H9 (cell line): ENCODE measurements around the gene DAAM2. TPM values are rescaled to one million over a fixed set of nuclear protein-coding genes. Genes with fewer than 3 reads are reported as not detected.

ENCODE experiments used
- DNase-seq: peaks from one replicate; pipeline ENCODE4 v3.0.0-alpha.2; 2017
- H2AFZ ChIP-seq: one replicate; pipeline ENCODE4 v1.6.1; 2013; ENCODE audit warnings: mild to moderate bottlenecking, low read length, control low read depth, moderate library complexity
- H2AK5ac ChIP-seq: 2 replicates; pipeline ENCODE4 v1.6.1; 2013; ENCODE audit warnings: low read length, control low read depth, mixed read lengths; ENCODE audit not compliant: insufficient read length
- H2BK120ac ChIP-seq: one replicate; pipeline ENCODE4 v1.6.1; 2013; ENCODE audit warnings: low read depth, mild to moderate bottlenecking, low read length, control low read depth, inconsistent platforms; ENCODE audit not compliant: poor library complexity, severe bottlenecking
- H2BK12ac ChIP-seq: 2 replicates; pipeline ENCODE4 v1.6.1; 2013; ENCODE audit warnings: low read length, control low read depth, mixed read lengths, low read depth; ENCODE audit not compliant: insufficient read length
- H2BK15ac ChIP-seq: 2 replicates; pipeline ENCODE4 v1.6.1; 2013; ENCODE audit warnings: low read depth, low read length, control low read depth
- H2BK20ac ChIP-seq: one replicate; pipeline ENCODE4 v1.6.1; 2013; ENCODE audit warnings: low read depth, mild to moderate bottlenecking, low read length, control low read depth, inconsistent platforms; ENCODE audit not compliant: poor library complexity, severe bottlenecking
- H2BK5ac ChIP-seq: 2 replicates; pipeline ENCODE4 v1.6.1; 2013; ENCODE audit warnings: low read length, control low read depth, mixed read lengths; ENCODE audit not compliant: insufficient read length
- H3K14ac ChIP-seq: 2 replicates; pipeline ENCODE4 v1.6.1; 2013; ENCODE audit warnings: low read length, control low read depth; ENCODE audit not compliant: insufficient read depth
- H3K18ac ChIP-seq: 2 replicates; pipeline ENCODE4 v1.6.1; 2013; ENCODE audit warnings: low read depth, mild to moderate bottlenecking, mixed read lengths, low read length, control low read depth; ENCODE audit not compliant: insufficient read length
- H3K23ac ChIP-seq: 2 replicates; pipeline ENCODE4 v1.6.1; 2013; ENCODE audit warnings: low read length, control low read depth, mixed read lengths, low read depth; ENCODE audit not compliant: insufficient read length
- H3K23me2 ChIP-seq: 2 replicates; pipeline ENCODE4 v1.6.1; 2013; ENCODE audit warnings: low read depth, mild to moderate bottlenecking, mixed read lengths, low read length, control low read depth; ENCODE audit not compliant: insufficient read length, poor library complexity, severe bottlenecking
- H3K27ac ChIP-seq: 2 replicates; pipeline ENCODE4 v1.5.1; 2013; ENCODE audit warnings: low read length, control low read depth, mixed read lengths, low read depth; ENCODE audit not compliant: insufficient read length
- H3K27me3 ChIP-seq: 2 replicates; pipeline ENCODE4 v1.6.1; 2013; ENCODE audit warnings: low read length, control low read depth, inconsistent platforms; ENCODE audit not compliant: insufficient read depth
- H3K4ac ChIP-seq: 2 replicates; pipeline ENCODE4 v1.6.1; 2013; ENCODE audit warnings: low read depth, mild to moderate bottlenecking, control low read depth, inconsistent platforms, low read length, moderate library complexity
- H3K4me1 ChIP-seq: 2 replicates; pipeline ENCODE4 v1.6.1; 2013; ENCODE audit warnings: low read length, control low read depth, inconsistent platforms; ENCODE audit not compliant: insufficient read depth
- H3K4me2 ChIP-seq: 2 replicates; pipeline ENCODE4 v1.6.1; 2013; ENCODE audit warnings: low read length, control low read depth, mixed read lengths; ENCODE audit not compliant: insufficient read length, insufficient read depth
- H3K56ac ChIP-seq: 2 replicates; pipeline ENCODE4 v1.6.1; 2013; ENCODE audit warnings: low read depth, mild to moderate bottlenecking, mixed read lengths, low read length, control low read depth; ENCODE audit not compliant: insufficient read length
- H3K79me1 ChIP-seq: 2 replicates; pipeline ENCODE4 v1.6.1; 2013; ENCODE audit warnings: low read depth, mild to moderate bottlenecking, moderate library complexity, low read length, control low read depth, inconsistent platforms; ENCODE audit not compliant: insufficient read depth, poor library complexity, severe bottlenecking
- H3K79me2 ChIP-seq: 2 replicates; pipeline ENCODE4 v1.6.1; 2013; ENCODE audit warnings: low read length, control low read depth, inconsistent platforms; ENCODE audit not compliant: insufficient read depth
- H3K9ac ChIP-seq: 2 replicates; pipeline ENCODE4 v1.6.1; 2013; ENCODE audit warnings: low read length, control low read depth, mixed read lengths; ENCODE audit not compliant: insufficient read length; ENCODE audit errors: extremely low read depth
- H3K9me3 ChIP-seq: one replicate; pipeline ENCODE4 v1.6.1; 2013; ENCODE audit warnings: low read depth, low read length, inconsistent platforms; ENCODE audit not compliant: control insufficient read depth
- H3T11ph ChIP-seq: one replicate; pipeline ENCODE4 v1.6.1; 2013; ENCODE audit warnings: mild to moderate bottlenecking, low read length, control low read depth, inconsistent platforms
- H4K20me1 ChIP-seq: one replicate; pipeline ENCODE4 v1.6.1; 2013; ENCODE audit not compliant: control insufficient read depth, insufficient read length, insufficient read depth
- H4K5ac ChIP-seq: 2 replicates; pipeline ENCODE4 v1.6.1; 2013; ENCODE audit warnings: low read depth, mild to moderate bottlenecking, mixed read lengths, low read length, control low read depth; ENCODE audit not compliant: insufficient read length
- H4K8ac ChIP-seq: replicated peaks from 2 replicates; pipeline ENCODE4 v1.6.1; 2013; ENCODE audit warnings: low read length, control low read depth, mixed read lengths, low read depth; ENCODE audit not compliant: insufficient read length
- H4K91ac ChIP-seq: 2 replicates; pipeline ENCODE4 v1.6.1; 2013; ENCODE audit warnings: low read depth, mild to moderate bottlenecking, moderate library complexity, mixed read lengths, low read length, control low read depth; ENCODE audit not compliant: insufficient read length
- H3K27ac Mint-ChIP-seq, 3 experiments: 2 replicates in 2 of 3; 3 replicates in 1 of 3; pipeline ENCODE4 v1.8.0; 2020 to 2021; ENCODE audit warnings: mixed read lengths in 3 of 3, mild to moderate bottlenecking in 1 of 3, moderate library complexity in 1 of 3
- H3K27me3 Mint-ChIP-seq: 2 replicates; pipeline ENCODE4 v1.8.0; 2021; ENCODE audit warnings: low read depth, mild to moderate bottlenecking, moderate library complexity, mixed read lengths
- H3K36me3 Mint-ChIP-seq, 3 experiments: 2 replicates in 2 of 3; 3 replicates in 1 of 3; pipeline ENCODE4 v1.8.0; 2020 to 2021; ENCODE audit warnings: low read depth in 3 of 3, mixed read lengths in 3 of 3; ENCODE audit not compliant: insufficient read depth in 1 of 3
- H3K4me1 Mint-ChIP-seq, 2 experiments: 2 replicates each; pipeline ENCODE4 v1.8.0; 2020; ENCODE audit warnings: mixed read lengths in 2 of 2
- H3K4me3 Mint-ChIP-seq, 2 experiments: 2 replicates in 1 of 2; 3 replicates in 1 of 2; pipeline ENCODE4 v1.8.0; 2020 to 2021; ENCODE audit warnings: mild to moderate bottlenecking in 2 of 2, mixed read lengths in 2 of 2, moderate library complexity in 1 of 2
- H3K9me3 Mint-ChIP-seq, 2 experiments: 2 replicates in 1 of 2; 3 replicates in 1 of 2; pipeline ENCODE4 v1.8.0; 2020; ENCODE audit warnings: mild to moderate bottlenecking in 2 of 2, mixed read lengths in 2 of 2, moderate library complexity in 1 of 2
- CTCF ChIP-seq: fragments of 200-600 bp; sonication (generic); conservative IDR thresholded peaks from 3 replicates; pipeline ENCODE4 v1.8.0; 2021; ENCODE audit warnings: antibody characterized with exemption, mild to moderate bottlenecking
- WGBS: extraction: QIAGEN DNeasy Blood & Tissue Kit; methylation state at CpG from one replicate; pipeline ENCODE4 v1.1.7; 2013; ENCODE audit warnings: missing lambda C conversion rate, low lambda C conversion rate, mixed read lengths; ENCODE audit not compliant: insufficient read length; ENCODE audit errors: extremely low coverage; 5-methylcytosine and 5-hydroxymethylcytosine counted together
- total RNA-seq: library from RNA; stranded (reverse); gene quantifications from 2 replicates; pipeline ENCODE4 v1.2.1, GENCODE V29; 2021

Gene DAAM2
- total RNA-seq, 1 experiment from 2014 or later, result 1.1 TPM

GRCh38 chr6:39908838-39909583, 116.8 kb downstream of the DAAM2 start:
- Histone ChIP-seq H2AFZ (no peak overlapping the region), H3K4me2 (no peak overlapping the region), H2BK15ac (no peak overlapping the region), H3K56ac (no peak overlapping the region), H4K20me1 (no peaks in the 10 kb centered on the region), H3K4me1 (no peaks in the 10 kb centered on the region), H3K27me3 (no peaks in the 10 kb centered on the region; the same call in 1 of the 2 replicates), H3K4ac (no peak overlapping the region), H3K9me3 (no peaks in the 10 kb centered on the region), H3K27ac (no peak overlapping the region), H2BK12ac (no peak overlapping the region), H2BK120ac (no peak overlapping the region), H4K8ac (no peak overlapping the region), H4K91ac (no peak overlapping the region), H3K18ac (no peak overlapping the region), H2BK20ac (no peak overlapping the region), H3K79me1 (no peaks in the 10 kb centered on the region), H3T11ph (no peak overlapping the region), H2AK5ac (no peak overlapping the region), H3K14ac (no peak overlapping the region), H3K23ac (no peak overlapping the region), H3K79me2 (no peaks in the 10 kb centered on the region; the same call in 1 of the 2 replicates), H2BK5ac (no peak overlapping the region), H3K9ac (no peak overlapping the region), H3K23me2 (no peaks in the 10 kb centered on the region), H4K5ac (no peak overlapping the region)
- no peak overlapping the region for H3K4me3 Mint-ChIP-seq
- no peaks in the 10 kb centered on the region for H3K27me3 Mint-ChIP-seq
- peaks cover 5 to 6% of the 10 kb centered on the region in 2 experiments; a peak in 2 of 4 replicates for H3K4me1 Mint-ChIP-seq
- no peak for DNase-seq
- no peak overlapping the region; a peak in 1 of 7 replicates for H3K27ac Mint-ChIP-seq
- H3K36me3 Mint-ChIP-seq, result peaks cover 26 to 46% (median 34%) of the 10 kb centered on the region in 3 experiments
- no peaks in the 10 kb centered on the region for H3K9me3 Mint-ChIP-seq
- no CpG with 5 or more reads among the region's 13 CpGs for WGBS
- TF ChIP-seq CTCF, result no peak
